ENCODE results near the gene GMNN.
A peak's percentile ranks its signal among the peaks of the same experiment; 100 is the strongest.
"Not testable (repeated sequence)": the region's sequence is repeated elsewhere in the genome, so short reads cannot be mapped to it uniquely, and the experiment has no call there.

Gene GMNN

DNA sequence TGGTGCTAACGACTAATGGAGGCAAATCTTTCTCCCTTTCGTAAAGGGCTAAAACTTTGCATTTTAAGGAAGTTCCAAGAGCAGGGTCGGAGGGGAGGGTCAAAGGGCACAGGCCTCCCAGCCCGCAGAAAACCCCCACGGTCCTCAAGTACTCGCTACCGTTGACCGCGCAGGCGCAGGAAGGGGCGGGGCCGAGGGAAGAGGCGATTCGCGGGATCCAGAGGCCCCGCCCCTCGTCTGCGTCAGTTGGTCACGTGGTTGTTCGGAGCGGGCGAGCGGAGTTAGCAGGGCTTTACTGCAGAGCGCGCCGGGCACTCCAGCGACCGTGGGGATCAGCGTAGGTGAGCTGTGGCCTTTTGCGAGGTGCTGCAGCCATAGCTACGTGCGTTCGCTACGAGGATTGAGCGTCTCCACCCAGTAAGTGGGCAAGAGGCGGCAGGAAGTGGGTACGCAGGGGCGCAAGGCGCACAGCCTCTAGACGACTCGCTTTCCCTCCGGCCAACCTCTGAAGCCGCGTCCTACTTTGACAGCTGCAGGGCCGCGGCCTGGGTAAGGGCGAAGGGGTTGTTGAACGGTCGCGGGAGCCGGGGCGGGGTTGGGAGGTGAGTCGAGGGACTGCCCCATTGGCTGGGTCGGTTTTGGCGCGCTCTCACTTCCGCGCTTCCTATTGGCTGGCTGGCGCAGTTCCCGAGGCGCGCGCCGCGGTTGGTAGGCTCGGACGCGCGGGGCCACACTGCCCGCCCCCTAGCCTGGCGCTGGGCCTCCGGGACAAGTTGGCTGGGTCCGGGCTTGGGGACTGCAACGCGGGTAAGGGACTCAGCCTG is at the start of gene GMNN:
TSS of gene GMNN (plus strand) at position 242 of the 824 bp plus-strand sequence. CDS start 2,310 bp downstream, outside the sequence.
- DNase-seq = peak; percentile 87

DNA sequence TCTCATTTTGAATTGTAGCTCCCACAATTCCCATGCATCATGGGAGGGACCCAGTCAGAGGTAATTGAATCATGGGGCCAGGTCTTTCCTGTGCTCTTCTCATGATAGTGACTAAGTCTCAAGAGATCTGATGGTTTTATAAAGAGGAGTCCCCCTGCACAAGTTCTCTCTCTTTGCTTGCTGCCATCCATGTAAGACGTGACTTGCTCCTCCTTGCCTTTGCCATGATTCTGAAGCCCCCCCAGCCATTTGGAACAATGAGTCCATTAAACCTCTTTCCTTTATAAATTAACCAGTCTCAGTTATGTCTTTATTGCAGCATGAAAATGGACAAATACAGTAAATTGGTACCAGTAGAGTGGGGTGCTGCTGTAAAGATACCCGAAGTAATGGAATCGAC is 44.1 kb upstream of the GMNN start:
- DNase-seq = not testable (repeated sequence)

DNA sequence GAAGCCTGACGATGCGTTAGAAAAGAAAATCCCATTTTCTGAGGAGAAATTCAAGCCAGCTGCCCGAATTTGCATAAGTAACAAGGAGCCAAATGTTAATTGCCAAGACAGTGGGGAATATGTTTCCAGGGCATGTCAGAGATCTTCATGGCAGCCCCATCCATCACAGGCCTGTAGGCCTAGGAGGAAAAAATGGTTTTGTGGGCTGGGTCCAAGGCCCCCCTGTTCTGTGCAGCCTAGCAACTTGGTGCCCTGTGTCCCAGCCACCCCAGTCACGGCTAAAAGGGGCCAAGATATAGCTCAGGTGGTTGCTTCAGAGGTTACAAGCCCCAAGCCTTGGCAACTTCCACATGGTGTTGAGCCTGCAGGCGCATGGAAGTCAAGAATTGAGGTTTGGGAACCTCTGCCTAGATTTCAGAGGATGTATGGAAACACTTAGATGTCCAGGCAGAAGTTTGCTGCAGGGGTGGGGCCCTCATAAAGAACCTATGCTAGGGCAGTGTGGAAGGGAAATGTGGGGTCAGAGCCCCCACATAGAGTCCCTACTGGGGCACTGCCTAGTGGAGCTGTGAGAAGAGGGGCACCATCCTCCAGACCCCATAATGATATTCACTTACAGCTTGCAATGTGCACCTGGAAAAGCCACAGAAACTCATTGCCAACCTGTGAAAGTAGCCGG is 43.1 kb upstream of the GMNN start:
- not testable (repeated sequence) for DNase-seq

DNA sequence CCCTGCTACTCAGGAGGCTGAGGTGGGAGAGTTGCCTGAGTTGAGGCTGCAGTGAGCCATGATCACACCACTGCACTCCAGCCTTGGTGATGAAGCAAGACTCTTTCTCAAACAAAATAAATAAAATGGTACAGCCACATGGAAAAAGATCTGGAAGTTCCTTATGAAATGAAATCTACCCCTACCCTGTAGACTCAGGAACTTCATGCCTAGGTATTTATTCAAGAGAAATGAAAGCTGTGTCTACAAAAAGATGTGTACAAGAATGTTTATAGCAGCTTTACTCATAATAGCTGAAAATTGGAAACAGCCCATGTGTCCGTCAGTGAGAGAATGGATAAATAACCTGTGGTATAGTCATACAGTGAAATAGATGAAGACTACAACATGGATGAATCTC is 40.6 kb upstream of the GMNN start:
- DNase-seq = no peak

DNA sequence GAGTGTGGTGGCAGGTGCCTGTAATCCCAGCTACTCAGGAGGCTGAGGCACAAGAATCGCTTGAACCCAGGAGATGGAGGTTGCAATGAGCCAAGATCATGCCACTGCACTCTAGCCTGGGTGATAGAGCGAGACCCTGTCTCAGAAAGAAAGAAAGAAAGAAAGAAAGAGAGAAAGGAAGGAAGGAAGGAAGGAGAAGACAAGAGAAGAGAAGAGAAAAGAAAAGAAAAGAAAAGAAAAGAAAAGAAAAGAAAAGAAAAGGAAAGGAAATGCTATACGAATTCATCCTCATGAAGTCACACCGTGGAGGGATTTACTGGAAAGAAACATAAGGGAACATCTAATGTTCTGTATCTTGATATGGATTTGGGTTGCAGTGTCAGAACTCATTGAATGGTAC is 40.0 kb upstream of the GMNN start:
- DNase-seq = not testable (repeated sequence)

DNA sequence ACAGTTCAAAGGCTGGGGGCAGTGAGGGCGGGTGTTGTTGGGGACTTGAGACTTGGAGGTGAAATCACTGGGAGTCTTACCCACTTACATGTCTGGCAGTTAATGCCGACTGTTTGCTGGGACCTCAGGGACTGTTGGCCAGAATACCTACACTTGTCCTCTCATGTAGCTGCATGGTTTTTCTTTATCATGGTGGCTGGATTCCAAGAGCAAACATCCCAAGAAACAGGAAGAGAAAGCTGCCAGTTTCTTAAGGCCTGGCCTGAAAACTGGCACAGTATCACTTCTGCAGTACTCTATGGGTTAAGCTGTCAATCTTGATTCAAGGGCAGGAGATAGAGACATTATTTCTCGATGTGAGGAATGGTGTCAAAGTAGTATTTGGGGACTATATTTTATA is 36.0 kb upstream of the GMNN start:
- no peak for DNase-seq

DNA sequence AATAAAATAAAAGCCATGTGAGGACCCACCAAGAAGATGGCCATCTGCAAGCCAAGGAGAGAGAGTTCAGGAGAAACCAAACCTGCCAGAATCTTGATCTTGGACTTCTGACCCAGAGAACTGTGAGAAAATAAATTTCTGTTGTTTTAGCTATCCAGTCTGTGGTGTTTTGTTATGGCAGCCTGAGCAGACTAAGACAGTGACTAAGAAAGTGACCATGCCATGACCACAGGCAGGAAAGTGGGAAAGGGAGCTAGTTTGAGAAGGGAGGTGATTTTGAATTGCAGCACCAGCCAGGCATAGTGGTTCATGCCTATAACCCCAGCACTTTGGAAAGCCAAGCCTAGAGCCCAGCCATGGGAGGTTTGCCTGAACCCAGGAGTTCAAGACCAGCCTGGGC is 33.9 kb upstream of the GMNN start:
- no peak for DNase-seq

DNA sequence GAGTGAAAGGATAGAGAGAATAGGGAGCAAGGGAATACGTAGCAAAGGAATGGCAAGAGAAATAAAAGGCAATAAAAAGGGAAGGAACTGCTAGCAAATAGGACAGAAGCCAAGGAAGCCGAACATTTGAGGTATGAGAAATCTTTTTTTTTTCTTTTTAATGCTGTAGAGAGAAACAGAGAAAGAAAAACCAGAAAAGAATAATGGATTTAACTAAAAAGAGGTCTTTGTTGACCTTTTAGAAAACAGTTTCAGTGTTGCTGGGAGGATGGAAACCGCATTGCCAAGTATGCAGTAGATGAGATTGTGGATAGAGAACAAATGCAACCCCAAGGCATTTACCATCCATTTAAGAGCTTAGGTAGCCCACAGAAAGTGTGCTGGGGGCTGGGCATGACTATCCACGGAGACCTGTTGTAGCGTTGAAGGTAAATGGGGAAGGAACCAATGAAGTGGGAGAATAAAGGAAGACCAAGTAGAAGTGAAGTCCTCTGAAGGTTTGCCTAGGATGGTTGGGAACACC is 32.5 kb upstream of the GMNN start:
- DNase-seq = no peak

DNA sequence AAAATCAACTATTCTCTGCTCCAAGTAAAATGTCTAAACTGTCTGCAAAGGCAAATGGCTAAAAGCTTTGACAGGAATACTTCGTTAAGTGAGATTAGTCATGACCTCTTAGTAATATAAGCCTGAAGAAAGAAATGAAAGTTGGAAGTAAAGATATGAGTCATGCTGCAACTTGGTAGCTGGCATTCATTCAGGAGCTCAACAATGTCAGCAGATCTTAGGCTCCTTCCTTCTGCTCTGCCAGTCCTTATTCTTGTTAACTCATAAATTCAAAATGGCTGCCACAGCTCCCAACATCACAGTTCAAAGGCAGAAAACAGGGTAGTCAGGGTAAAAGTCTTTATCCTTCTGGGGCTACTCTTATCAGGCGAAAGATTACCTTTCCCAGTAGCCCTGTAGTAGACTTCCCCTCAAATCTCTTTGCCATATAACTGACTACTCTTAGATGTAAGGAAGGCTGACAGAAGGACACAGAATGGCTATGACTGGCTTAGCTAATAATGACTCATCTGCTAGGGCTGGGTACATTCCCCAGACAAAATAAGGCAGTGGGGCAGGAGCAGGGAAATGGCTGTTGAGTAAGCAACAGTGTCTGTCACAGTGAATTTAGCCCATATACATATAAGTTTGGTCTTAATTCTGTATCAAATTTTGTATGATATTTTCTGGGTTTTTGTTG is 31.3 kb upstream of the GMNN start:
- peak; percentile 44 for DNase-seq

DNA sequence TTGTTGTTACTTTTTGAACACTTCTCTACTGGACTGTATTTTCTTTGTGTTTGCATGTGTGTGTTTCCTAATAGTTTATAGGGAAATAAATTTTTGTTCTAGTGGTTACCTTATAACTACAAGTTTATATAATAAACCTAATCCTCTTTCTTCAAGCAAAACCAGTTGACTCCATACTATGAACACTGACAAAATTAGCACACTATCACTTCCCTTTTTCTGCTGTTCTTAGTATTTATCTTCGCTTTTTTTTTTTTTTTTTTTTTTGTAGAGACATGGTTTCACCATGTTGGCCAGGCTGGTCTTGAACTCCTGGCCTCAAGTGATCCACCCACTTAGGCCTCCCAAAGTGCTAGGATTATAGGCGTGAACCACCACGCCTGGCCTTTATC is 30.8 kb upstream of the GMNN start:
- no peak for DNase-seq

DNA sequence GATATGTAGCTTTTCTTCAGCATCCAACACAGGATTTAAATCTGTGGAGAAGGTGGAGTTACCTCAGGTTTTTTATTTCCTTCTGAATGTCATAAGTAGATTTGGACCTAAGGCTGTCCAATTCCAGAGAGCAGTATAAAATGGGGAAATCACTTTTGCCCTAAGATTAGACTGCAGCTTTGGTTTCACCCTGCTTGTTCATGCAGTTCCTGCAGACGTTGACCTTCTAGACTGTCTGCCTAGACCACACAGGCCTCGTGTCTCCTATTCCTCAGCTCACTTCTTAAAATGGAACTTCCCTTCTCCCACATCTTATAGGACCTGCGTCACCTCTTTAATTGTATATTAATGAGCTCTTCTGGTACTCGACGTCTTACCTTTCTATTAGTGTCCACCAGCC is 29.8 kb upstream of the GMNN start:
- DNase-seq = no peak

DNA sequence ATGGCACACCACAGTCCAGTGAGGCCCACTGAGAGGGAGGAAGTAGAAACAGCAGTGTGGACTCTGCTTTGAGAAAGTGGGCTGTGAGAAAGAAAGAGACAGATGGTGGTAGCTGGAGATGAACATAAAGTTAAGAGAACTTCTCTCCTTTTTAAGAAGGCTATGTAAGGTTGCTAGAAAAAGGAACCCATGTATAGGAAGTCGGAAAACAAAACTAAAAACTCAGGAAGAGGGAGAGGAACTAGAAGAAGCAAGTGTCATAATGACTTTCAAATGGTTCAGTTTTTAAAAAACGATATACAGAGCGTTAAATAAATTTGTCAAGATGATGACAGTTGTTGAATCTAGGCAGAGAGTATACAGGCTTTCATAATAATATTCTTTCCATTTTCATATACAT is 25.4 kb upstream of the GMNN start:
- no peak for DNase-seq

DNA sequence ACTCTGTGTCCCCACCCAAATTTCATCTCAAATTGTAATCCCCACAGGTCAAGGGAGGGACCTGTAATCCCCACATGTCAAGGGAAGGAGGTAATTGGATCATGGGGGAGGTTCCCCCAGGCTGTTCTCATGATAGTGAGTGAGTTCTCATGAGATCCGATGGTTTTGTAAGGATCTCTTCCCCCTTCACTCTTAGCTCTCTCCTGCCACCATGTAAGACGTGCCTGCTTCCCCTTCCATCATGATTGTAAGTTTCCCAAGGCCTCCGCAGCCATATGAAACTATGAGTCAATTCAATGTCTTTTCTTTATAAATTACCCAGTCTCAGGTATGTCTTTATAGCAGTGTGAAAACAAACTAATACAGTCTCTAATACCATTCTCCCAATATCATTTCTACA is 23.9 kb upstream of the GMNN start:
- DNase-seq = not testable (repeated sequence)

DNA sequence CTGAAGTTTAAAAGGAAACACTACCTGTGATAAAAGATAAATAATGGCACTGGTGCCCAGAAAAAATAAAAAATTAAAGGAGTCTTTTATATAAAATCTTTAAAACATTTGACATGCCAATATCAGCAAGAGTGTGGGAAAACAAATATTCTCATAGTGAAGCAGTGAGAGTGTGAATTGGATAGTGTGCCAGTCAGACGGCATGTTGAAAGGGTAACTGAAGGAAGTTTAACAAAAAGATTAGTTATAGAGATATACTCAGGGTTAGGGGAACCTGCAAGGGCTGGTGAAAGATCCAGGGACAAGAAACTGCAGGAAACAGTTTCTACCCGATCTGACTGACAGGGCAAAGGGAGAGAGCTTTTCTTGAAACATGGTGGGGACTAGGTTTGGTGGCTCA is 22.2 kb upstream of the GMNN start:
- DNase-seq = no peak

DNA sequence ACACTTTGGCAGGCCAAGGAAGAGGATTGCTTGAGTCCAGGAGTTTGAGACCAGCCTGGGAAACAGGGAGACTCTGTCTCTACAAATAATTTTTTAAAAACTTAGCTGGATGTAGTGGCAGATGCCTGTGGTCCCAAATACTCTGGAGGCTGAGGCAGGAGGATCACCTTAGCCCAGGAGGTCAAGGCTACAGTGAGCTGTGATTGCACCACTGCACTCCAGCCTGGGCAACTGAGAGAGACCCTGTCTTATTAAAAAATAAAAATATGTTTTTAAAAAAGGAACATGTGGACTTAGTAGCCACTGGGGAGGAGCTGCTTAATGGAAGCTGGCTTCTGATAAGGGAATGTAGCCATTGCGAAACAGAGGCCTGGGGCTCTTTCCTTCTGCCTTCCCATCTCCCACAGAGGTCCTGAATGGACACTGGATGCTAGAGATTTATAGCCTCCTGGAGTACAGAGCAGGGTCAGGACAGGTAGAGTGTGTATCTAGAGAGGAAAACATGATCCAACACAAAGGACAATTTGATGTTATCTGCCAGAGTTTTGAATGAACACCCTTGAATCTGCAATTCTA is 21.7 kb upstream of the GMNN start:
- DNase-seq = no peak

DNA sequence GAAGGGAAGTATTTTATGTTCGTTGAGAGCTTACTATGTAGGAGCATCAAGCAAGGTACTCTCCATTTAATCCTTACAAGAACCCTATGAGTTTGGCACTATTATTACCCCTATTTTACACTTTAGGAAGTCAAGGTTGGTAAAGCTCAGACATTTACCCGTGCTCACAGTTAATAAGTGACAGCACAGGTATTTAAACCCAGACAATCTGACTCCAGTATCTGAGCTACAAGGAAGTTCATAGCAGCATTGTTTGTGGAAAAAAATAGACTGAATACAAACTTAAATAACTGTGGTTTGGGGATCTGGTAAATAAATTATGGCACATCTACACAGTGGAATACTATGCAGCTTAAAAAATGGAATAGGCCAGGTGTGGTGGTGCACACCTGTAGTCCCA is 21.2 kb upstream of the GMNN start:
- DNase-seq = no peak

DNA sequence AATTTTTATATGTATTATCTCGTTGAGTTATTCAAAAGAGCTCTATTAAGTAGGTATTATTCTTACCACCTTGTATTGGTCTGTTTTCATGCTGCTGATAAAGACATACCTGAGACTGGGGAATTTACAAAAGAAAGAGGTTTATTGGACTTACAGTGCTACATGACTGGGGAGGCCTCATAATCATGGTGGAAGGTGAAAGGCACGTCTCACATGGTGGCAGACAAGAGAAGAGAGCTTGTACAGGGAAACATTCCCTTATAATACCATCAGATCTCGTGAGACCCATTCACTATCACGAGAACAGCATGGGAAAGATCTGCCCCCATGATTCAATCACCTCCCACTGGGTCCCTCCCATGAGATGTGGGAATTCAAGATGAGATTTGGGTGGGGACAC is 20.4 kb upstream of the GMNN start:
- not testable (repeated sequence) for DNase-seq

DNA sequence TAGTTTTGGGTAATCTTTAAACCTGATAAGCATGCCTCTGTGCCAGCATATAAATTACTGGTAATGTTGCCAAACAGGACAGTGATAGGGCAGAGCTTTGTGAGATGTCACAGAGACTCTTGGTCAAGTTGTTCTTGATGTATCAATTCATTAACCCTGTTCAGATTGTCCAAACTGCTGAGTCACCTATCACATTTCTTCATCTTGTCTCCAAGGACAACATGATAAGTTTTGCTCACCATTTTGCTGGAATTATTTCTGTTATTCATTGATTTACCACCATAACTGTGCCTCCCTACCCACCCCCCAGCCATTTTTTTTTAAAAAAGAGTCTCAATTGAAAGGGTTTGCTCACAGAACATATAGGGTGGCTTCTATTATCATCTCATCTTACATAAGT is 19.5 kb upstream of the GMNN start:
- no peak for DNase-seq

DNA sequence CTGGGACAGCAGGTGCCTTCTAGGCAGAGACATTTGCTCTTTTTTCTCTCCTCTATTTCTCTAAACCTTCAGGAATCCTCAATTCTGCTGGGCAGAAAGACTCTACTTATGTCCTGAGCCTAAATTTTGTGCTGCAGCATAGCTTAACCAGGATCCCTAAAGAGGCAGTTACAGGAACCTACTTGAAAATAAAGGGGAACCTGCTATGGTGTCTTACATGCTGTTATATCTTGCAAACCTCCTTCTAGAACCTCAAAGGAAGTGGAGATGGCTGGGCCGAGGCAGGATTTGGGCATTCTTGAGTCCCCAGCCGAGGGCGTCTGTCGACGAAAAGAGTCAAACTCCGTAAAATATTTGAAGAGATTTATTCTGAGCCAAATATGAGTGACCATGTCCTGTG is 17.1 kb upstream of the GMNN start:
- DNase-seq = no peak

DNA sequence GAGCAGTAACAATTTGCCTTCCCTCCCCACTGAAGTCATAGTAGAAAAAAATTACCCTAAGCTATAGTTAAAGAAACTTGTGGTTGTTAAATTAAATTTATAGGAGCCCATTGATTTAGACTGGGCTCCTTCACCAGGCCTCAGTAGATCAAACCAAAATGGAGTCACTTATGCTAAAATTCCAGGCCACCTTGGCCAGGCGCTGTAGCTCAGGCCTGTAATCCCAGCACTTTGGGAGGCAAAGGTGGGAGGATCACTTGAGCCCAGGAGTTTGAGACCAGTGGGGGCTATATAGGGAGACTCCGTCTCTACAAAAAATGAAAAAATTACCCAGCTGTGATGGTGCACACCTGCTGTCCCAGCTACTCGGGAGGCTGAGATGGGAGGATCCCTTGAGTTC is 15.0 kb upstream of the GMNN start:
- no peak for DNase-seq

DNA sequence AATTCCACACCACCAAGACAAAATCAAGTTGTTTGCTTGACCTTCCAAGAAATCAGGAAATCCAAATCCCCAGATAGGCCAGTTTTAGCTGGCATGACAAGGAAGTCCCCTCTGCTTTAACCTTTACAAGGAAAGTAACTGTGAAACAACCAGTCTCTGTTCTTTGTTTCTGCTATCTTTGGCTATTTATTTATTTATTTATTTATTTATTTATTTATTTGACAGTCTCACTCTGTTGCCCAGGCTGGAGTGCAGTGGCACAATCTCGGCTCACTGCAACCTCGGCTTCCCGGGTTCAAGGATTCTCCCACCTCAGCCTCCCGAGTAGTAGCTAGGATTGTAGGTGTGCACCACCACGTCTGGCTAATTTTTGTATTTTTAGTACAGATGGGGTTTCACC is 14.5 kb upstream of the GMNN start:
- no peak for DNase-seq

DNA sequence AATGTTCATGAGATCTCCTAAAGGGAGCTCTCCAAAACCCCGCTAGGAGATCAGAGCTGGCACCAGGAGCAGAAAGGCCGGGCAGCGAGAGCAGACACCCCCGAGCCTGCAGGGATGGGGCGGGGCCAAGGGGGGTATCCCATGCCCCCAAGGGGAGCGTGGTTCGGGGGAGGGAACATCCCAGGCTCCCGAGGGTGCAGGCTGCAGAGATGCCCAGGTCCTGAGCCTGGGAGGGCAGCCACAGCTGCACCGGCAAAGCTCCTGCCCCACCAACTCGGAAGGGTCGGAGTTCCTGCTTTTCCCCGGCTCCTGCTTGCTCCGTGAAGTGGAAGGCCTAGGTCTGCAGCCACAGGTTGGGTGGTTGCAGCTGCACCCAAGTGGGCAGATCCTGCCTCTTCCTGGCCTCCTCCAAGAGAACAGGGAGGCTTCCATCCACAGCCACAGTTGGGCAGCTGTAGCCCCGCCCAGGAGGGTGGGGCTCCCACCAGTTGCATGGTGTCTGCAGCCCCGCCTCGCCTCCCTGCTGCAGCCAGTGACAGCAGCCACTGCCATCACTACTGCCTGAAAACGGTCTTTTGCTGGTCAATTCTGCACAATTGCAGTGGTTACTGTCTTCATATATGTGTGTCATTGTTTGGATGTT is 13.4 kb upstream of the GMNN start:
- no peak for DNase-seq

DNA sequence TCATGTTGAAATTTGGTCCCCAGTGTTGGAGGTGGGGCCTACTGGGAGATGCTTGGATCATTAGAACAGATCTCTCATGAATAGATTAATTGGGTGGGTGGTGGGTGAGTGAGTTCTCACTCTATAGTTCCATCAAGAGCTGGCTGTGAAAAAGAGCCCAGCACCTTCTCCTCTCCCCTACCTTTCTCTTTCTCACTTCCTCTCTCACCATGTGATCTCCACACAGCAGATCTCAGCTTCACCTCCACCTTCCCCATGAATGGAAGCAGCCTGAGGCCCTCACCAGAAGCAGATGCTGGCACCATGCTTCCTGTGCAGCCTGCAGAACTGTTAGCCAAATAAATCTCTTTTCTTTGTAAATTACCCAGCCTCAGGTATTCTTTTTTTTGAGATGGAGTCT is 12.9 kb upstream of the GMNN start:
- no peak for DNase-seq
